Hepatocyte (in vitro differentiated cells): Measurements from ENCODE around the gene IFNL2.
"Not testable (repeated sequence)": the region's sequence is repeated elsewhere in the genome, so short reads cannot be mapped to it uniquely, and the experiment has no call there.

ENCODE experiments used
- EZH2 ChIP-seq: fragments of 200-600 bp; sonication (generic); IDR thresholded peaks from 2 replicates; pipeline ENCODE4 v1.6.1; 2016; ENCODE audit warnings: antibody characterized with exemption, mild to moderate bottlenecking, borderline replicate concordance
- EZH2phosphoT487 ChIP-seq: fragments of 200-600 bp; sonication (generic); IDR thresholded peaks from one replicate; pipeline ENCODE4 v1.6.1; 2018; ENCODE audit warnings: antibody characterized with exemption, mild to moderate bottlenecking, low read depth, moderate library complexity; ENCODE audit not compliant: unreplicated experiment, severe bottlenecking
- TF ChIP-seq, protein P1 (sequence below): fragments of 200-600 bp; sonication (generic); IDR thresholded peaks from 2 replicates; pipeline ENCODE4 v1.5.1; 2016; ENCODE audit warnings: antibody characterized with exemption, mild to moderate bottlenecking; ENCODE audit not compliant: poor library complexity

- TF ChIP-seq, protein P1, sequence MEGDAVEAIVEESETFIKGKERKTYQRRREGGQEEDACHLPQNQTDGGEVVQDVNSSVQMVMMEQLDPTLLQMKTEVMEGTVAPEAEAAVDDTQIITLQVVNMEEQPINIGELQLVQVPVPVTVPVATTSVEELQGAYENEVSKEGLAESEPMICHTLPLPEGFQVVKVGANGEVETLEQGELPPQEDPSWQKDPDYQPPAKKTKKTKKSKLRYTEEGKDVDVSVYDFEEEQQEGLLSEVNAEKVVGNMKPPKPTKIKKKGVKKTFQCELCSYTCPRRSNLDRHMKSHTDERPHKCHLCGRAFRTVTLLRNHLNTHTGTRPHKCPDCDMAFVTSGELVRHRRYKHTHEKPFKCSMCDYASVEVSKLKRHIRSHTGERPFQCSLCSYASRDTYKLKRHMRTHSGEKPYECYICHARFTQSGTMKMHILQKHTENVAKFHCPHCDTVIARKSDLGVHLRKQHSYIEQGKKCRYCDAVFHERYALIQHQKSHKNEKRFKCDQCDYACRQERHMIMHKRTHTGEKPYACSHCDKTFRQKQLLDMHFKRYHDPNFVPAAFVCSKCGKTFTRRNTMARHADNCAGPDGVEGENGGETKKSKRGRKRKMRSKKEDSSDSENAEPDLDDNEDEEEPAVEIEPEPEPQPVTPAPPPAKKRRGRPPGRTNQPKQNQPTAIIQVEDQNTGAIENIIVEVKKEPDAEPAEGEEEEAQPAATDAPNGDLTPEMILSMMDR = not testable (repeated sequence)
- TF ChIP-seq EZH2phosphoT487, EZH2: not testable (repeated sequence)
Measured at GRCh38 chr19:39245166-39245565, 23.0 kb upstream of the IFNL2 start.
